K562 (cell line): ENCODE data around the gene GLRX5. TPM values are rescaled to one million over a fixed set of nuclear protein-coding genes. Genes with fewer than 3 reads are reported as not detected.

Experiments
- HDAC2 ChIP-seq: fragments of 450-650 bp; IDR thresholded peaks from 2 replicates; pipeline ENCODE4 v1.6.1; 2016; ENCODE audit warnings: mild to moderate bottlenecking
- JUN ChIP-seq, 2 experiments: sonication (generic) in 1 of 2; formaldehyde crosslinking in 1 of 2; IDR thresholded peaks; 2 replicates each; pipeline versions ENCODE4 v1.6.1 to v1.8.0; 2012 to 2022; ENCODE audit warnings: borderline replicate concordance in 2 of 2, mild to moderate bottlenecking in 2 of 2, improper control_type of control experiment in 1 of 2, low read depth in 1 of 2, low read length in 1 of 2, missing genetic modification reagents in 1 of 2
- KAT2B ChIP-seq: IDR thresholded peaks from one replicate; pipeline ENCODE4 v1.6.1; 2012; ENCODE audit warnings: low read depth, mild to moderate bottlenecking, control low read depth, inconsistent platforms, low read length, moderate library complexity
- POLR2B ChIP-seq: fragments of 450-650 bp; IDR thresholded peaks from 2 replicates; pipeline ENCODE4 v1.6.1; 2018; ENCODE audit warnings: low read depth; ENCODE audit not compliant: partially characterized antibody
- POLR2G ChIP-seq: fragments of 200-400 bp; formaldehyde crosslinking; IDR thresholded peaks from 2 replicates; pipeline ENCODE4 v1.6.1; 2017; ENCODE audit warnings: low read depth, mild to moderate bottlenecking, antibody characterized with exemption, low read length, moderate library complexity
- SMAD4 ChIP-seq: fragments of 250-450 bp; sonication (Bioruptor Pico); conservative IDR thresholded peaks from 2 replicates; pipeline ENCODE4 v1.8.0; 2021; ENCODE audit warnings: inconsistent platforms, mild to moderate bottlenecking, moderate library complexity
- TRIM24 ChIP-seq, 2 experiments: fragments of 450-650 bp; IDR thresholded peaks; 2 replicates each; pipeline ENCODE4 v1.6.1; 2016
- ZBTB17 ChIP-seq: fragments of 450-650 bp; formaldehyde crosslinking; IDR thresholded peaks from 2 replicates; pipeline ENCODE4 v1.4.0; 2020; ENCODE audit warnings: mild to moderate bottlenecking
- ZNF41 ChIP-seq: fragments of 250-450 bp; sonication (Bioruptor Pico); conservative IDR thresholded peaks from 2 replicates; pipeline ENCODE4 v1.4.0; 2020; ENCODE audit warnings: mild to moderate bottlenecking
- ZNF561 ChIP-seq: fragments of 450-650 bp; formaldehyde crosslinking; conservative IDR thresholded peaks from 2 replicates; pipeline ENCODE4 v1.4.0; 2020; ENCODE audit warnings: mild to moderate bottlenecking, moderate library complexity
- polyA plus RNA-seq, 8 experiments: library from polyadenylated mRNA; depleted of rRNA in 4 of 8; stranded (reverse) in 5 of 8; unstranded in 3 of 8; fragments of >200 nt; fragmentation: Nextera tagmentation in 2 of 8; fragmentation: Illumina TruSeq in 1 of 8; extraction: Ambion mirVana in 2 of 8; extraction: Trizol in 1 of 8; gene quantifications; 2 replicates each; pipeline versions ENCODE4 v1.2.1 to v1.2.3, GENCODE V29; 2011 to 2014; ENCODE audit warnings: inconsistent platforms in 1 of 8, missing spikeins in 1 of 8
- total RNA-seq, 7 experiments: library from RNA; depleted of rRNA in 6 of 7; stranded (reverse); fragments of >200 nt in 6 of 7; fragmentation: Illumina TruSeq in 2 of 7; extraction: Trizol in 2 of 7; gene quantifications; 2 replicates each; pipeline versions ENCODE4 v1.2.1 to v1.2.3, GENCODE V29; 2011 to 2021; ENCODE audit warnings: low replicate concordance in 1 of 7
- TF ChIP-seq, protein P1 (sequence below): fragments of 250-450 bp; sonication (Bioruptor Pico); IDR thresholded peaks from 2 replicates; pipeline ENCODE4 v1.4.0; 2020
- TF ChIP-seq, protein P2 (sequence below): fragments of 450-650 bp; IDR thresholded peaks from 2 replicates; pipeline ENCODE4 v1.6.1; 2016
- TF ChIP-seq, protein P3 (sequence below): fragments of 200-800 bp; sonication (Bioruptor generic); IDR thresholded peaks from 2 replicates; pipeline ENCODE4 v1.6.1; 2017; ENCODE audit warnings: missing genetic modification characterization, missing compliant biosample characterization
- TF ChIP-seq, protein P4 (sequence below), 2 experiments: fragments of 450-650 bp; conservative IDR thresholded peaks; 2 replicates each; pipeline ENCODE4 v1.6.1; 2017; ENCODE audit warnings: mild to moderate bottlenecking in 2 of 2, moderate library complexity in 2 of 2
- TF ChIP-seq, protein P5 (sequence below): sonication (generic); formaldehyde crosslinking; IDR thresholded peaks from 2 replicates; pipeline ENCODE4 v1.8.0; 2022; ENCODE audit warnings: missing genetic modification reagents, mild to moderate bottlenecking, moderate library complexity, borderline replicate concordance

Gene GLRX5
- total and polyA plus RNA-seq, 9 of the 15 experiments (the other 6 are each of a cell fraction or from before 2014, with no cell fraction given): 16.7 to 96.8 (median 66.8) TPM

DNA sequence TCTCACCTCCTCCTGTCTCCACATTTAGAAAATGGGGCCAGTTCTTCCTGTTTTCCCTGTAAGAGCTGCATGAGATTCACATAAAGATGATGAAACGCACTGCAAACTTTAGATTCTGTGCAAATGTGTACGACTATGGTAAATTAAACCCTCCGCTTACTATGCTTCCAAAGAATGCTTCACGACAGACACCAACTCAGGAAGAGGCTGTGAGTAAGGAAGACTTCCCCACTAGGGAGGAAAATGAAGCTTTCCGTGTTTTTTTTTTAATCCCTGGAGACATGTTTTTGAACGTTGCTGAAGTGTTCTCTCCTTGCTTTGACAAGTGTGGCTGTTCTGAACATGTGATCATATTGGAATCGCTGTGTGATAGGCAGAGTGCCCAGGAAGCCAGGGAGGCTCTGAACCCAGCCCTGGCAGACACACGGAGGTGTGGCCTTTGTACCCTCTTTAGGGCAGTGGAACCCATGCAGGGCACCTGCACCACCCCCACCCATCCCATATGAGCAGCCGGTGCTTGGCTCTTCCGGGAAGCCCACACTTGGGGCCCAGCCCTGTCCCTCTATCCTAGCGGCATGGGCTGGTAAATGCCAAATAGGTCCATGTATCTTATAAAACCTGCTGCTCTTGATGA, 10.9 kb upstream of the GLRX5 start (continued):
- TF ChIP-seq, protein P1, sequence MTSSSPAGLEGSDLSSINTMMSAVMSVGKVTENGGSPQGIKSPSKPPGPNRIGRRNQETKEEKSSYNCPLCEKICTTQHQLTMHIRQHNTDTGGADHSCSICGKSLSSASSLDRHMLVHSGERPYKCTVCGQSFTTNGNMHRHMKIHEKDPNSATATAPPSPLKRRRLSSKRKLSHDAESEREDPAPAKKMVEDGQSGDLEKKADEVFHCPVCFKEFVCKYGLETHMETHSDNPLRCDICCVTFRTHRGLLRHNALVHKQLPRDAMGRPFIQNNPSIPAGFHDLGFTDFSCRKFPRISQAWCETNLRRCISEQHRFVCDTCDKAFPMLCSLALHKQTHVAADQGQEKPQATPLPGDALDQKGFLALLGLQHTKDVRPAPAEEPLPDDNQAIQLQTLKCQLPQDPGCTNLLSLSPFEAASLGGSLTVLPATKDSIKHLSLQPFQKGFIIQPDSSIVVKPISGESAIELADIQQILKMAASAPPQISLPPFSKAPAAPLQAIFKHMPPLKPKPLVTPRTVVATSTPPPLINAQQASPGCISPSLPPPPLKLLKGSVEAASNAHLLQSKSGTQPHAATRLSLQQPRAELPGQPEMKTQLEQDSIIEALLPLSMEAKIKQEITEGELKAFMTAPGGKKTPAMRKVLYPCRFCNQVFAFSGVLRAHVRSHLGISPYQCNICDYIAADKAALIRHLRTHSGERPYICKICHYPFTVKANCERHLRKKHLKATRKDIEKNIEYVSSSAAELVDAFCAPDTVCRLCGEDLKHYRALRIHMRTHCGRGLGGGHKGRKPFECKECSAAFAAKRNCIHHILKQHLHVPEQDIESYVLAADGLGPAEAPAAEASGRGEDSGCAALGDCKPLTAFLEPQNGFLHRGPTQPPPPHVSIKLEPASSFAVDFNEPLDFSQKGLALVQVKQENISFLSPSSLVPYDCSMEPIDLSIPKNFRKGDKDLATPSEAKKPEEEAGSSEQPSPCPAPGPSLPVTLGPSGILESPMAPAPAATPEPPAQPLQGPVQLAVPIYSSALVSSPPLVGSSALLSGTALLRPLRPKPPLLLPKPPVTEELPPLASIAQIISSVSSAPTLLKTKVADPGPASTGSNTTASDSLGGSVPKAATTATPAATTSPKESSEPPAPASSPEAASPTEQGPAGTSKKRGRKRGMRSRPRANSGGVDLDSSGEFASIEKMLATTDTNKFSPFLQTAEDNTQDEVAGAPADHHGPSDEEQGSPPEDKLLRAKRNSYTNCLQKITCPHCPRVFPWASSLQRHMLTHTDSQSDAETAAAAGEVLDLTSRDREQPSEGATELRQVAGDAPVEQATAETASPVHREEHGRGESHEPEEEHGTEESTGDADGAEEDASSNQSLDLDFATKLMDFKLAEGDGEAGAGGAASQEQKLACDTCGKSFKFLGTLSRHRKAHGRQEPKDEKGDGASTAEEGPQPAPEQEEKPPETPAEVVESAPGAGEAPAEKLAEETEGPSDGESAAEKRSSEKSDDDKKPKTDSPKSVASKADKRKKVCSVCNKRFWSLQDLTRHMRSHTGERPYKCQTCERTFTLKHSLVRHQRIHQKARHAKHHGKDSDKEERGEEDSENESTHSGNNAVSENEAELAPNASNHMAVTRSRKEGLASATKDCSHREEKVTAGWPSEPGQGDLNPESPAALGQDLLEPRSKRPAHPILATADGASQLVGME: 0 out of 2 replicates have a peak, but pooled peaks have one; percentile 58
- TF ChIP-seq JUN (IDR thresholded peaks at IDR 0.05; ENCODE audit: borderline replicate concordance, low read depth, low read length) (0 out of 2 replicates have a peak, but pooled peaks have one; percentile 29), JUN (CRISPR knock-in tag; IDR thresholded peaks at IDR 0.05; ENCODE audit: borderline replicate concordance) (no peak), POLR2G (peak; percentile 3; the same call in 1 of the 2 replicates), SMAD4 (CRISPR knock-in tag) (peak; percentile 75), ZBTB17 (CRISPR knock-in tag) (peak; percentile 51; the same call in 1 of the 2 replicates), TRIM24 (IDR thresholded peaks at IDR 0.05) (peak in 1 of 2 experiments; percentile 50; a peak in 1 of 4 replicates), ZNF41 (0 out of 2 replicates have a peak, but pooled peaks have one; percentile 12), ZNF561 (CRISPR knock-in tag) (no peak), POLR2B (peak; percentile 43), KAT2B (no peak), HDAC2 (no peak)
- TF ChIP-seq, protein P2, sequence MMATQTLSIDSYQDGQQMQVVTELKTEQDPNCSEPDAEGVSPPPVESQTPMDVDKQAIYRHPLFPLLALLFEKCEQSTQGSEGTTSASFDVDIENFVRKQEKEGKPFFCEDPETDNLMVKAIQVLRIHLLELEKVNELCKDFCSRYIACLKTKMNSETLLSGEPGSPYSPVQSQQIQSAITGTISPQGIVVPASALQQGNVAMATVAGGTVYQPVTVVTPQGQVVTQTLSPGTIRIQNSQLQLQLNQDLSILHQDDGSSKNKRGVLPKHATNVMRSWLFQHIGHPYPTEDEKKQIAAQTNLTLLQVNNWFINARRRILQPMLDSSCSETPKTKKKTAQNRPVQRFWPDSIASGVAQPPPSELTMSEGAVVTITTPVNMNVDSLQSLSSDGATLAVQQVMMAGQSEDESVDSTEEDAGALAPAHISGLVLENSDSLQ: 0 out of 2 replicates have a peak, but pooled peaks have one; percentile 4
- TF ChIP-seq, protein P3, sequence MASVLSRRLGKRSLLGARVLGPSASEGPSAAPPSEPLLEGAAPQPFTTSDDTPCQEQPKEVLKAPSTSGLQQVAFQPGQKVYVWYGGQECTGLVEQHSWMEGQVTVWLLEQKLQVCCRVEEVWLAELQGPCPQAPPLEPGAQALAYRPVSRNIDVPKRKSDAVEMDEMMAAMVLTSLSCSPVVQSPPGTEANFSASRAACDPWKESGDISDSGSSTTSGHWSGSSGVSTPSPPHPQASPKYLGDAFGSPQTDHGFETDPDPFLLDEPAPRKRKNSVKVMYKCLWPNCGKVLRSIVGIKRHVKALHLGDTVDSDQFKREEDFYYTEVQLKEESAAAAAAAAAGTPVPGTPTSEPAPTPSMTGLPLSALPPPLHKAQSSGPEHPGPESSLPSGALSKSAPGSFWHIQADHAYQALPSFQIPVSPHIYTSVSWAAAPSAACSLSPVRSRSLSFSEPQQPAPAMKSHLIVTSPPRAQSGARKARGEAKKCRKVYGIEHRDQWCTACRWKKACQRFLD (CRISPR knock-in tag): peak; percentile 79; the same call in 1 of the 2 replicates
- TF ChIP-seq, protein P4, sequence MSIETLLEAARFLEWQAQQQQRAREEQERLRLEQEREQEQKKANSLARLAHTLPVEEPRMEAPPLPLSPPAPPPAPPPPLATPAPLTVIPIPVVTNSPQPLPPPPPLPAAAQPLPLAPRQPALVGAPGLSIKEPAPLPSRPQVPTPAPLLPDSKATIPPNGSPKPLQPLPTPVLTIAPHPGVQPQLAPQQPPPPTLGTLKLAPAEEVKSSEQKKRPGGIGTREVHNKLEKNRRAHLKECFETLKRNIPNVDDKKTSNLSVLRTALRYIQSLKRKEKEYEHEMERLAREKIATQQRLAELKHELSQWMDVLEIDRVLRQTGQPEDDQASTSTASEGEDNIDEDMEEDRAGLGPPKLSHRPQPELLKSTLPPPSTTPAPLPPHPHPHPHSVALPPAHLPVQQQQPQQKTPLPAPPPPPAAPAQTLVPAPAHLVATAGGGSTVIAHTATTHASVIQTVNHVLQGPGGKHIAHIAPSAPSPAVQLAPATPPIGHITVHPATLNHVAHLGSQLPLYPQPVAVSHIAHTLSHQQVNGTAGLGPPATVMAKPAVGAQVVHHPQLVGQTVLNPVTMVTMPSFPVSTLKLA (conservative IDR thresholded peaks at IDR 0.05): no peak
- TF ChIP-seq, protein P5, sequence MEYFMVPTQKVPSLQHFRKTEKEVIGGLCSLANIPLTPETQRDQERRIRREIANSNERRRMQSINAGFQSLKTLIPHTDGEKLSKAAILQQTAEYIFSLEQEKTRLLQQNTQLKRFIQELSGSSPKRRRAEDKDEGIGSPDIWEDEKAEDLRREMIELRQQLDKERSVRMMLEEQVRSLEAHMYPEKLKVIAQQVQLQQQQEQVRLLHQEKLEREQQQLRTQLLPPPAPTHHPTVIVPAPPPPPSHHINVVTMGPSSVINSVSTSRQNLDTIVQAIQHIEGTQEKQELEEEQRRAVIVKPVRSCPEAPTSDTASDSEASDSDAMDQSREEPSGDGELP: peak; percentile 55
